ENCODE data around the gene BRIP1.

- TF ChIP-seq PATZ1 (CRISPR knock-in tag; IDR thresholded peaks at IDR 0.05; ENCODE audit: borderline replicate concordance) (no peak), CREB5 (CRISPR knock-in tag; IDR thresholded peaks at IDR 0.05; ENCODE audit: low read depth) (no peak), CSRNP3 (CRISPR knock-in tag; IDR thresholded peaks at IDR 0.05) (no peak), OSR1 (CRISPR knock-in tag; IDR thresholded peaks at IDR 0.05) (no peak), TCF4 (CRISPR knock-in tag; IDR thresholded peaks at IDR 0.05; ENCODE audit: borderline replicate concordance) (no peak), ESRRG (CRISPR knock-in tag; IDR thresholded peaks at IDR 0.05) (no peak), SNAI2 (CRISPR knock-in tag; IDR thresholded peaks at IDR 0.05) (no peak), ARNTL (CRISPR knock-in tag; IDR thresholded peaks at IDR 0.05; ENCODE audit: borderline replicate concordance, low read depth) (no peak), CSDC2 (CRISPR knock-in tag; IDR thresholded peaks at IDR 0.05) (no peak), ZNF8 (CRISPR knock-in tag; IDR thresholded peaks at IDR 0.05) (no peak), TOX (CRISPR knock-in tag; IDR thresholded peaks at IDR 0.05; ENCODE audit: borderline replicate concordance) (no peak), ZNF565 (CRISPR knock-in tag; conservative IDR thresholded peaks at IDR 0.05; ENCODE audit: low read depth) (no peak), ZFP3 (CRISPR knock-in tag; IDR thresholded peaks at IDR 0.05) (no peak), ZFP30 (CRISPR knock-in tag; IDR thresholded peaks at IDR 0.05) (no peak)
Measured at GRCh38 chr17:61631800-61632199, 231.5 kb downstream of the BRIP1 start.

Data from SK-N-SH treated with all-trans-retinoic acid at 6 μM for 48 hours (cell line).